HAP-1 (cell line): ENCODE data around the gene EML5.
"Not testable (repeated sequence)": the region's sequence is repeated elsewhere in the genome, so short reads cannot be mapped to it uniquely, and the experiment has no call there.

ENCODE experiments used
- DNase-seq, 2 experiments: peaks; one replicate each; pipeline ENCODE4 v3.0.0-alpha.2; 2016 to 2020; ENCODE audit warnings: low spot score in 2 of 2
- H3K27me3 ChIP-seq: fragments of 250-450 bp; sonication (Bioruptor Pico); 2 replicates; pipeline ENCODE4 v1.5.1; 2020; ENCODE audit warnings: low read depth, mild to moderate bottlenecking, moderate library complexity
- H3K36me3 ChIP-seq: fragments of 250-450 bp; sonication (Bioruptor Pico); replicated peaks from 2 replicates; pipeline ENCODE4 v1.5.1; 2020; ENCODE audit warnings: mild to moderate bottlenecking
- H3K4me1 ChIP-seq: fragments of 250-450 bp; sonication (Bioruptor Pico); 2 replicates; pipeline ENCODE4 v1.5.1; 2020; ENCODE audit warnings: mild to moderate bottlenecking
- H3K4me3 ChIP-seq: fragments of 250-450 bp; sonication (Bioruptor Pico); 2 replicates; pipeline ENCODE4 v1.5.1; 2020; ENCODE audit warnings: mild to moderate bottlenecking, moderate library complexity
- H3K9me3 ChIP-seq: fragments of 250-450 bp; sonication (Bioruptor Pico); 2 replicates; pipeline ENCODE4 v1.5.1; 2020; ENCODE audit warnings: mild to moderate bottlenecking, moderate library complexity
- in situ Hi-C: fragments of 300-500 bp; cut with MboI; formaldehyde crosslinking; loops from 3 replicates; pipeline ENCODE4 v1.14.3; 2020; ENCODE audit warnings: low sequenced_read_pairs, inconsistent platforms, mixed read lengths

The EML5 gene

GRCh38 chr14:88791629-88792472 lies 902 bp downstream of the EML5 start:
- peaks cover 3% of the 10 kb centered on the region; the same call in 1 of the 2 replicates for H3K4me1 ChIP-seq
- H3K36me3 ChIP-seq: no peaks in the 10 kb centered on the region
- H3K4me3 ChIP-seq: peak overlapping the region; percentile 68
- H3K27me3 ChIP-seq: no peaks in the 10 kb centered on the region
- peak; percentile 19 to 40 for DNase-seq
- in situ Hi-C loops: no loop called here
- no peaks in the 10 kb centered on the region for H3K9me3 ChIP-seq

- in situ Hi-C loops: no loop called here
- peak overlapping the region; percentile 68 for H3K4me3 ChIP-seq
- H3K36me3 ChIP-seq: no peaks in the 10 kb centered on the region
- H3K27me3 ChIP-seq: no peaks in the 10 kb centered on the region
- peaks cover 3% of the 10 kb centered on the region; the same call in 1 of the 2 replicates for H3K4me1 ChIP-seq
- no peaks in the 10 kb centered on the region for H3K9me3 ChIP-seq
- no peak for DNase-seq
Measured at GRCh38 chr14:88791252-88791621, 1.5 kb downstream of the EML5 start.

- in situ Hi-C loops: no loop called here
- no peak for DNase-seq
- no peaks in the 10 kb centered on the region for H3K9me3 ChIP-seq
- H3K27me3 ChIP-seq: no peaks in the 10 kb centered on the region
- peaks cover 3% of the 10 kb centered on the region; the same call in 1 of the 2 replicates for H3K4me1 ChIP-seq
- H3K4me3 ChIP-seq: peak overlapping the region; percentile 68
- H3K36me3 ChIP-seq: no peaks in the 10 kb centered on the region
Measured at GRCh38 chr14:88790501-88791251, 2.1 kb downstream of the EML5 start.

- DNase-seq, H3K9me3 ChIP-seq, H3K27me3 ChIP-seq, H3K4me1 ChIP-seq, H3K4me3 ChIP-seq, H3K36me3 ChIP-seq, in situ Hi-C loops: not testable (repeated sequence)
Measured at GRCh38 chr14:88789573-88789972, 3.2 kb downstream of the EML5 start.

GRCh38 chr14:88786715-88787114 lies 6.0 kb downstream of the EML5 start:
- Histone ChIP-seq H3K4me3 (no peak overlapping the region), H3K36me3 (no peaks in the 10 kb centered on the region), H3K27me3 (no peaks in the 10 kb centered on the region), H3K4me1 (peaks cover 3% of the 10 kb centered on the region; the same call in 1 of the 2 replicates), H3K9me3 (peaks cover 11% of the 10 kb centered on the region)
- no peak for DNase-seq
- in situ Hi-C loops: no loop called here

GRCh38 chr14:88785911-88786310 lies 6.8 kb downstream of the EML5 start:
- in situ Hi-C loops: no loop called here
- no peaks in the 10 kb centered on the region for H3K36me3 ChIP-seq
- H3K27me3 ChIP-seq: no peaks in the 10 kb centered on the region
- peaks cover 12% of the 10 kb centered on the region for H3K9me3 ChIP-seq
- no peak for DNase-seq
- H3K4me3 ChIP-seq: no peak overlapping the region
- H3K4me1 ChIP-seq: peaks cover 3% of the 10 kb centered on the region; the same call in 1 of the 2 replicates

- H3K36me3 ChIP-seq: no peaks in the 10 kb centered on the region
- no peaks in the 10 kb centered on the region for H3K4me1 ChIP-seq
- H3K9me3 ChIP-seq: no peaks in the 10 kb centered on the region
- no peak for DNase-seq
- in situ Hi-C loops: no loop called here
- no peaks in the 10 kb centered on the region for H3K27me3 ChIP-seq
- no peak overlapping the region for H3K4me3 ChIP-seq
Measured at GRCh38 chr14:88775532-88775931, 17.2 kb downstream of the EML5 start.

GRCh38 chr14:88770736-88771135 lies 22.0 kb downstream of the EML5 start:
- Histone ChIP-seq H3K4me1 (no peaks in the 10 kb centered on the region), H3K9me3 (no peaks in the 10 kb centered on the region), H3K27me3 (no peaks in the 10 kb centered on the region), H3K4me3 (no peak overlapping the region), H3K36me3 (no peaks in the 10 kb centered on the region)
- no peak for DNase-seq
- in situ Hi-C loops: no loop called here

GRCh38 chr14:88765130-88765529 lies 27.6 kb downstream of the EML5 start:
- Histone ChIP-seq H3K27me3 (no peaks in the 10 kb centered on the region), H3K36me3 (no peaks in the 10 kb centered on the region), H3K4me3 (no peak overlapping the region), H3K9me3 (no peaks in the 10 kb centered on the region; the same call in 1 of the 2 replicates), H3K4me1 (no peaks in the 10 kb centered on the region)
- in situ Hi-C loops: no loop called here
- DNase-seq: no peak

GRCh38 chr14:88753873-88754272 lies 38.9 kb downstream of the EML5 start:
- Histone ChIP-seq H3K4me1 (no peaks in the 10 kb centered on the region), H3K36me3 (no peaks in the 10 kb centered on the region), H3K27me3 (no peaks in the 10 kb centered on the region), H3K9me3 (no peaks in the 10 kb centered on the region), H3K4me3 (no peak overlapping the region)
- no peak for DNase-seq
- in situ Hi-C loops: no loop called here

GRCh38 chr14:88750945-88751344 lies 41.8 kb downstream of the EML5 start:
- Histone ChIP-seq H3K27me3 (no peaks in the 10 kb centered on the region), H3K4me1 (no peaks in the 10 kb centered on the region; the same call in 1 of the 2 replicates), H3K36me3 (no peaks in the 10 kb centered on the region), H3K9me3 (no peaks in the 10 kb centered on the region), H3K4me3 (no peak overlapping the region)
- no peak for DNase-seq
- in situ Hi-C loops: no loop called here

- Histone ChIP-seq H3K4me3 (no peak overlapping the region), H3K4me1 (no peaks in the 10 kb centered on the region; the same call in 1 of the 2 replicates), H3K36me3 (no peaks in the 10 kb centered on the region), H3K9me3 (no peaks in the 10 kb centered on the region), H3K27me3 (no peaks in the 10 kb centered on the region)
- in situ Hi-C loops: no loop called here
- DNase-seq: no peak
Measured at GRCh38 chr14:88750413-88750812, 42.3 kb downstream of the EML5 start.

GRCh38 chr14:88749139-88749538 lies 43.6 kb downstream of the EML5 start:
- no peak for DNase-seq
- in situ Hi-C loops: no loop called here
- Histone ChIP-seq H3K27me3 (no peaks in the 10 kb centered on the region), H3K4me3 (no peak overlapping the region), H3K4me1 (no peaks in the 10 kb centered on the region; the same call in 1 of the 2 replicates), H3K36me3 (no peaks in the 10 kb centered on the region), H3K9me3 (no peaks in the 10 kb centered on the region)

GRCh38 chr14:88748288-88748687 lies 44.5 kb downstream of the EML5 start:
- Histone ChIP-seq H3K4me1 (no peaks in the 10 kb centered on the region; the same call in 1 of the 2 replicates), H3K36me3 (no peaks in the 10 kb centered on the region), H3K9me3 (no peaks in the 10 kb centered on the region), H3K27me3 (no peaks in the 10 kb centered on the region), H3K4me3 (no peak overlapping the region)
- DNase-seq: no peak
- in situ Hi-C loops: no loop called here
